ENCODE results near the gene TERB1. TPM values are rescaled to one million over a fixed set of nuclear protein-coding genes. Genes with fewer than 3 reads are reported as not detected.

Gene TERB1
- total RNA-seq, 1 donor from 2014 or later = not detected

- TF ChIP-seq CTCF (IDR thresholded peaks at IDR 0.05) = peak; percentile 85
- Mint-ChIP-seq H3K4me3 (ENCODE audit: unreplicated experiment) (peak within 1 kb of the TSS; percentile 97), H3K4me1 (ENCODE audit: low read depth) (peaks cover 39% of the 10 kb centered on the region), H3K36me3 (ENCODE audit: low read depth) (peaks cover 10% of the 10 kb centered on the region), H3K27me3 (ENCODE audit: low read depth) (no peaks in the 10 kb centered on the region), H3K27ac (ENCODE audit: unreplicated experiment) (peak within 1 kb of the TSS; percentile 88), H3K9me3 (ENCODE audit: low read depth) (no peaks in the 10 kb centered on the region)
- peak; percentile 94 for DNase-seq (ENCODE audit: low spot score)
These were observed 49.9 kb downstream of the TERB1 start, which contains the start of gene DYNC1LI2 for GRCh38 chr16:66751303-66751991. TSS of gene DYNC1LI2 (minus strand) at chr16:66751609. CDS start at chr16:66751591, 18 bp downstream.

DNA sequence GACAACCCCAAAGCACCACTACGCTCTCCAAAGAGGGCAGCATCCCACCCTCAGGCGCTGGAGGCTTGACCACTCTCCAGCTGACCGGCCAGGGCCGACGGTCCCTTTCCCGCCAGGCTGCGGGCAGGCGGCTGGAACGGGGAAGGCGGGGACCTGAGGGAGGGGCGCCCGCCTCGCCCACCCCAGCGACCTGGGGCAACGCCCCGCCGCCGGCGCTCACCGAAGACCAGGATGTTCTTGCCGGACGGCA is 50.4 kb downstream of the TERB1 start:
- no peaks in the 10 kb centered on the region for H3K27me3 Mint-ChIP-seq (ENCODE audit: low read depth)
- peak overlapping the region; percentile 97 for H3K4me3 Mint-ChIP-seq (ENCODE audit: unreplicated experiment)
- no peak for TF ChIP-seq CTCF (IDR thresholded peaks at IDR 0.05)
- H3K36me3 Mint-ChIP-seq (ENCODE audit: low read depth) = peaks cover 13% of the 10 kb centered on the region
- peaks cover 41% of the 10 kb centered on the region for H3K4me1 Mint-ChIP-seq (ENCODE audit: low read depth)
- peak overlapping the region; percentile 87 for H3K27ac Mint-ChIP-seq (ENCODE audit: unreplicated experiment)
- no peaks in the 10 kb centered on the region for H3K9me3 Mint-ChIP-seq (ENCODE audit: low read depth)
- DNase-seq (ENCODE audit: low spot score) = no peak

GRCh38 chr16:66750279-66751052 is 50.9 kb downstream of the TERB1 start:
- Mint-ChIP-seq H3K27me3 (ENCODE audit: low read depth) (no peaks in the 10 kb centered on the region), H3K27ac (ENCODE audit: unreplicated experiment) (peak overlapping the region; percentile 87), H3K4me3 (ENCODE audit: unreplicated experiment) (peak overlapping the region; percentile 97), H3K36me3 (ENCODE audit: low read depth) (peaks cover 13% of the 10 kb centered on the region), H3K9me3 (ENCODE audit: low read depth) (no peaks in the 10 kb centered on the region), H3K4me1 (ENCODE audit: low read depth) (peaks cover 42% of the 10 kb centered on the region)
- TF ChIP-seq CTCF (IDR thresholded peaks at IDR 0.05) = no peak
- no peak for DNase-seq (ENCODE audit: low spot score)

DNA sequence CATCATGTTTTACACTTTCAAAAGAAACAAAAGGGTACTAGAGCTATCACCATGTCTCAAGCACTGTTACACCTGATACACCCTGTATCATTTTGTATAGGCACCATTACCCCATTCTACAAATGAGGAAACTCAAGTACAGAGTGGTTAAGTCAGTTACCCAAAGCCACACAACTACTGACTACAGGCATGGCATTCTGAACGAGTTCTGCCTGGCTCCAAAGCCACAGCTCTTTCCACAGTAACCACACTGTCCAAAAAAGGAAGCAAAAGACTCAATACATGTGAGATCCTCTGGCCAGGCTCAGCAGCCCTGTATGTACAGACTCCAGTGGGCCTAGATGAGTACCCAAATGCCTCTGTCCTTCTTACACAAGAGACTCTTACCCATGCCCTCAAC is 54.7 kb downstream of the TERB1 start:
- Mint-ChIP-seq H3K4me1 (ENCODE audit: low read depth) (peaks cover 46% of the 10 kb centered on the region), H3K36me3 (ENCODE audit: low read depth) (peaks cover 21% of the 10 kb centered on the region), H3K27me3 (ENCODE audit: low read depth) (no peaks in the 10 kb centered on the region), H3K9me3 (ENCODE audit: low read depth) (no peaks in the 10 kb centered on the region), H3K27ac (ENCODE audit: unreplicated experiment) (peak overlapping the region; percentile 12), H3K4me3 (ENCODE audit: unreplicated experiment) (no peak overlapping the region)
- TF ChIP-seq CTCF (IDR thresholded peaks at IDR 0.05) = no peak
- no peak for DNase-seq (ENCODE audit: low spot score)

- H3K27me3 Mint-ChIP-seq (ENCODE audit: low read depth) = no peaks in the 10 kb centered on the region
- no peaks in the 10 kb centered on the region for H3K9me3 Mint-ChIP-seq (ENCODE audit: low read depth)
- peak overlapping the region; percentile 10 for H3K27ac Mint-ChIP-seq (ENCODE audit: unreplicated experiment)
- peaks cover 52% of the 10 kb centered on the region for H3K4me1 Mint-ChIP-seq (ENCODE audit: low read depth)
- H3K36me3 Mint-ChIP-seq (ENCODE audit: low read depth) = peaks cover 21% of the 10 kb centered on the region
- DNase-seq (ENCODE audit: low spot score) = no peak
- no peak for TF ChIP-seq CTCF (IDR thresholded peaks at IDR 0.05)
- H3K4me3 Mint-ChIP-seq (ENCODE audit: unreplicated experiment) = no peak overlapping the region
These were observed 55.3 kb downstream of the TERB1 start for GRCh38 chr16:66746048-66746447.
